HepG2 (cell line): ENCODE measurements around the gene TWIST2. TPM values are rescaled to one million over a fixed set of nuclear protein-coding genes. Genes with fewer than 3 reads are reported as not detected.

ENCODE experiments used
- ATAD3A ChIP-seq: sonication (generic); formaldehyde crosslinking; IDR thresholded peaks from 2 replicates; pipeline ENCODE4 v1.4.0; 2020; ENCODE audit warnings: missing genetic modification reagents
- HIC2 ChIP-seq: sonication (generic); formaldehyde crosslinking; IDR thresholded peaks from 2 replicates; pipeline ENCODE4 v1.9.0; 2022; ENCODE audit warnings: low read depth, missing genetic modification reagents
- NFYB ChIP-seq: sonication (generic); formaldehyde crosslinking; IDR thresholded peaks from 2 replicates; pipeline ENCODE4 v1.4.0; 2020; ENCODE audit warnings: missing genetic modification reagents
- SP5 ChIP-seq: IDR thresholded peaks from 2 replicates; pipeline ENCODE4 v1.6.1; 2016; ENCODE audit warnings: low read depth, borderline replicate concordance
- SRF ChIP-seq: IDR thresholded peaks from 2 replicates; pipeline ENCODE4 v1.6.1; 2011; ENCODE audit warnings: mild to moderate bottlenecking, low read depth, low read length, moderate library complexity
- WIZ ChIP-seq: sonication (generic); formaldehyde crosslinking; IDR thresholded peaks from 2 replicates; pipeline ENCODE4 v1.5.1; 2020; ENCODE audit warnings: mild to moderate bottlenecking, missing genetic modification reagents
- XRCC5 ChIP-seq: fragments of 200-400 bp; formaldehyde crosslinking; optimal IDR thresholded peaks from 2 replicates; pipeline ENCODE3; 2017; ENCODE audit warnings: mild to moderate bottlenecking, low read length
- ZC3H13 ChIP-seq: sonication (generic); formaldehyde crosslinking; IDR thresholded peaks from 2 replicates; pipeline ENCODE4 v1.8.1; 2023; ENCODE audit warnings: mild to moderate bottlenecking, missing genetic modification reagents, moderate library complexity
- ZNF234 ChIP-seq: sonication (generic); formaldehyde crosslinking; conservative IDR thresholded peaks from 2 replicates; pipeline ENCODE4 v1.5.1; 2020; ENCODE audit warnings: mild to moderate bottlenecking, missing genetic modification reagents
- ZNF260 ChIP-seq: sonication (generic); formaldehyde crosslinking; IDR thresholded peaks from 2 replicates; pipeline ENCODE4 v1.4.0; 2020; ENCODE audit warnings: missing genetic modification reagents, low read depth, mild to moderate bottlenecking, borderline replicate concordance
- ZNF280B ChIP-seq: sonication (generic); formaldehyde crosslinking; IDR thresholded peaks from 2 replicates; pipeline ENCODE4 v1.5.0; 2020; ENCODE audit warnings: missing genetic modification reagents, mild to moderate bottlenecking, borderline replicate concordance
- ZNF414 ChIP-seq: sonication (generic); formaldehyde crosslinking; IDR thresholded peaks from 2 replicates; pipeline ENCODE4 v1.5.0; 2020; ENCODE audit warnings: missing genetic modification reagents
- ZNF432 ChIP-seq: sonication (generic); formaldehyde crosslinking; IDR thresholded peaks from 2 replicates; pipeline ENCODE4 v1.5.0; 2020; ENCODE audit warnings: missing genetic modification reagents, mild to moderate bottlenecking, borderline replicate concordance
- ZNF484 ChIP-seq: sonication (generic); formaldehyde crosslinking; IDR thresholded peaks from 2 replicates; pipeline ENCODE4 v1.5.1; 2020; ENCODE audit warnings: mild to moderate bottlenecking, low read depth, missing genetic modification reagents, borderline replicate concordance
- ZNF775 ChIP-seq: sonication (generic); formaldehyde crosslinking; IDR thresholded peaks from 2 replicates; pipeline ENCODE4 v1.4.0; 2020; ENCODE audit warnings: missing genetic modification reagents, mild to moderate bottlenecking, moderate library complexity, borderline replicate concordance
- polyA plus RNA-seq, 8 experiments: library from polyadenylated mRNA; depleted of rRNA in 3 of 8; stranded (reverse) in 7 of 8; unstranded in 1 of 8; fragments of >200 nt; fragmentation: Illumina TruSeq in 4 of 8; extraction: Trizol in 4 of 8; gene quantifications; 2 replicates each; pipeline versions ENCODE4 v1.2.1 to v1.2.3, GENCODE V29; 2011 to 2016; ENCODE audit warnings: low read depth in 4 of 8, missing spikeins in 1 of 8, mixed read lengths in 1 of 8; ENCODE audit not compliant: insufficient read depth in 1 of 8
- total RNA-seq, 5 experiments: library from RNA; depleted of rRNA; stranded (reverse); fragments of >200 nt; fragmentation: Illumina TruSeq; extraction: Trizol; gene quantifications; 2 replicates each; pipeline ENCODE4 v1.2.3, GENCODE V29; 2016; ENCODE audit warnings: low read depth in 1 of 5
- TF ChIP-seq, protein P1 (sequence below): sonication (generic); formaldehyde crosslinking; IDR thresholded peaks from 2 replicates; pipeline ENCODE4 v1.4.0; 2020; ENCODE audit warnings: mild to moderate bottlenecking, missing genetic modification reagents, borderline replicate concordance

The TWIST2 gene
- total and polyA plus RNA-seq, 2 of the 13 experiments (the other 11 are each of a cell fraction or from before 2014, with no cell fraction given) = 0.08 to 0.11 TPM

GRCh38 chr2:238864207-238865014 is 16.5 kb downstream of the TWIST2 start (continued):
- TF ChIP-seq ZNF775 (CRISPR knock-in tag) = peak; percentile 78; the same call in 1 of the 2 replicates
- no peak for TF ChIP-seq SRF
- peak; percentile 68 for TF ChIP-seq ZNF280B (CRISPR knock-in tag)
- TF ChIP-seq HIC2 = peak; percentile 72
- no peak for TF ChIP-seq ZNF234 (CRISPR knock-in tag)
- TF ChIP-seq ZC3H13 (CRISPR knock-in tag) = no peak
- TF ChIP-seq, protein P1, sequence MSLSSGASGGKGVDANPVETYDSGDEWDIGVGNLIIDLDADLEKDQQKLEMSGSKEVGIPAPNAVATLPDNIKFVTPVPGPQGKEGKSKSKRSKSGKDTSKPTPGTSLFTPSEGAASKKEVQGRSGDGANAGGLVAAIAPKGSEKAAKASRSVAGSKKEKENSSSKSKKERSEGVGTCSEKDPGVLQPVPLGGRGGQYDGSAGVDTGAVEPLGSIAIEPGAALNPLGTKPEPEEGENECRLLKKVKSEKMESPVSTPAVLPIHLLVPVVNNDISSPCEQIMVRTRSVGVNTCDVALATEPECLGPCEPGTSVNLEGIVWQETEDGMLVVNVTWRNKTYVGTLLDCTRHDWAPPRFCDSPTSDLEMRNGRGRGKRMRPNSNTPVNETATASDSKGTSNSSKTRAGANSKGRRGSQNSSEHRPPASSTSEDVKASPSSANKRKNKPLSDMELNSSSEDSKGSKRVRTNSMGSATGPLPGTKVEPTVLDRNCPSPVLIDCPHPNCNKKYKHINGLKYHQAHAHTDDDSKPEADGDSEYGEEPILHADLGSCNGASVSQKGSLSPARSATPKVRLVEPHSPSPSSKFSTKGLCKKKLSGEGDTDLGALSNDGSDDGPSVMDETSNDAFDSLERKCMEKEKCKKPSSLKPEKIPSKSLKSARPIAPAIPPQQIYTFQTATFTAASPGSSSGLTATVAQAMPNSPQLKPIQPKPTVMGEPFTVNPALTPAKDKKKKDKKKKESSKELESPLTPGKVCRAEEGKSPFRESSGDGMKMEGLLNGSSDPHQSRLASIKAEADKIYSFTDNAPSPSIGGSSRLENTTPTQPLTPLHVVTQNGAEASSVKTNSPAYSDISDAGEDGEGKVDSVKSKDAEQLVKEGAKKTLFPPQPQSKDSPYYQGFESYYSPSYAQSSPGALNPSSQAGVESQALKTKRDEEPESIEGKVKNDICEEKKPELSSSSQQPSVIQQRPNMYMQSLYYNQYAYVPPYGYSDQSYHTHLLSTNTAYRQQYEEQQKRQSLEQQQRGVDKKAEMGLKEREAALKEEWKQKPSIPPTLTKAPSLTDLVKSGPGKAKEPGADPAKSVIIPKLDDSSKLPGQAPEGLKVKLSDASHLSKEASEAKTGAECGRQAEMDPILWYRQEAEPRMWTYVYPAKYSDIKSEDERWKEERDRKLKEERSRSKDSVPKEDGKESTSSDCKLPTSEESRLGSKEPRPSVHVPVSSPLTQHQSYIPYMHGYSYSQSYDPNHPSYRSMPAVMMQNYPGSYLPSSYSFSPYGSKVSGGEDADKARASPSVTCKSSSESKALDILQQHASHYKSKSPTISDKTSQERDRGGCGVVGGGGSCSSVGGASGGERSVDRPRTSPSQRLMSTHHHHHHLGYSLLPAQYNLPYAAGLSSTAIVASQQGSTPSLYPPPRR (CRISPR knock-in tag) = peak; percentile 80
- 0 out of 2 replicates have a peak, but pooled peaks have one; percentile 71 for TF ChIP-seq ZNF260 (CRISPR knock-in tag)
- TF ChIP-seq SP5 = peak; percentile 70
- no peak; the same call in 1 of the 2 replicates for TF ChIP-seq WIZ (CRISPR knock-in tag)
- TF ChIP-seq NFYB (CRISPR knock-in tag) = no peak
- no peak for TF ChIP-seq ZNF484 (CRISPR knock-in tag)
- TF ChIP-seq XRCC5 = peak; percentile 95
- no peak for TF ChIP-seq ZNF432 (CRISPR knock-in tag)
- 0 out of 2 replicates have a peak, but pooled peaks have one; percentile 54 for TF ChIP-seq ATAD3A (CRISPR knock-in tag)
- TF ChIP-seq ZNF414 = peak; percentile 96
